ENCODE measurements around the gene TYMS. TPM values are rescaled to one million over a fixed set of nuclear protein-coding genes. Genes with fewer than 3 reads are reported as not detected.

TYMS gene
- 1.9 and 3.3 TPM in 2 replicates for polyA plus RNA-seq
- 0.97 and 3.1 TPM in 2 replicates for polyA minus RNA-seq

DNA sequence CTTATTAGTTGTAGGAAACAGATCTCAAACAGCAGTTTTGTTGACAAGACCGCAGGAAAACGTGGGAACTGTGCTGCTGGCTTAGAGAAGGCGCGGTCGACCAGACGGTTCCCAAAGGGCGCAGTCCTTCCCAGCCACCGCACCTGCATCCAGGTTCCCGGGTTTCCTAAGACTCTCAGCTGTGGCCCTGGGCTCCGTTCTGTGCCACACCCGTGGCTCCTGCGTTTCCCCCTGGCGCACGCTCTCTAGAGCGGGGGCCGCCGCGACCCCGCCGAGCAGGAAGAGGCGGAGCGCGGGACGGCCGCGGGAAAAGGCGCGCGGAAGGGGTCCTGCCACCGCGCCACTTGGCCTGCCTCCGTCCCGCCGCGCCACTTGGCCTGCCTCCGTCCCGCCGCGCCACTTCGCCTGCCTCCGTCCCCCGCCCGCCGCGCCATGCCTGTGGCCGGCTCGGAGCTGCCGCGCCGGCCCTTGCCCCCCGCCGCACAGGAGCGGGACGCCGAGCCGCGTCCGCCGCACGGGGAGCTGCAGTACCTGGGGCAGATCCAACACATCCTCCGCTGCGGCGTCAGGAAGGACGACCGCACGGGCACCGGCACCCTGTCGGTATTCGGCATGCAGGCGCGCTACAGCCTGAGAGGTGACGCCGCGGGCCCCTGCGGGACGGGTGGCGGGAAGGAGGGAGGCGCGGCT is at the start of gene TYMS:
TYMS (plus strand) TSS at position 343 of the 690 bp plus-strand sequence; CDS start at position 433, 90 bp downstream.
- Histone ChIP-seq H3K27ac (ENCODE audit: low read length) (no peak within 1 kb of the TSS), H3K4me2 (ENCODE audit: low read length) (peak within 1 kb of the TSS; percentile 42), H3K27me3 (ENCODE audit: insufficient read depth, low read depth, low read length) (no peaks in the 10 kb centered on the region), H2AFZ (ENCODE audit: low read depth, low read length) (peak within 1 kb of the TSS; percentile 43), H4K20me1 (ENCODE audit: insufficient read depth) (no peaks in the 10 kb centered on the region), H3F3A (ENCODE audit: insufficient read depth, low read length, poor library complexity, severe bottlenecking) (no peaks in the 10 kb centered on the region), H3K9ac (ENCODE audit: low read length) (peak within 1 kb of the TSS; percentile 55), H3K4me3 (ENCODE audit: low read length) (peak within 1 kb of the TSS; percentile 99), H3K79me2 (replicated peaks; ENCODE audit: insufficient read depth, low read length) (no peaks in the 10 kb centered on the region), H3K36me3 (ENCODE audit: insufficient read depth, low read length) (no peaks in the 10 kb centered on the region), H3K9me3 (ENCODE audit: low read length) (no peaks in the 10 kb centered on the region), H3K9me2 (ENCODE audit: insufficient read depth, low read length) (no peaks in the 10 kb centered on the region)
- TF ChIP-seq SMC3 (conservative IDR thresholded peaks at IDR 0.05; ENCODE audit: poor library complexity) = peak; percentile 10
- TF ChIP-seq EP300 (conservative IDR thresholded peaks at IDR 0.05; ENCODE audit: poor library complexity, severe bottlenecking) = no peak
- peak; percentile 57 for TF ChIP-seq MXI1 (conservative IDR thresholded peaks at IDR 0.05; ENCODE audit: poor library complexity, severe bottlenecking)
- TF ChIP-seq TAF1 (IDR thresholded peaks at IDR 0.05; ENCODE audit: low read depth) = no peak
- TF ChIP-seq EZH2 (IDR thresholded peaks at IDR 0.05; ENCODE audit: borderline replicate concordance, insufficient read depth, low read length, poor library complexity, severe bottlenecking) = no peak
- TF ChIP-seq CTCF (IDR thresholded peaks at IDR 0.05; ENCODE audit: poor library complexity, severe bottlenecking) = peak; percentile 64
- TF ChIP-seq REST (IDR thresholded peaks at IDR 0.05; ENCODE audit: borderline replicate concordance) = no peak
- TF ChIP-seq POLR2AphosphoS5 (IDR thresholded peaks at IDR 0.05) = no peak
- TF ChIP-seq RAD21 (conservative IDR thresholded peaks at IDR 0.05) = no peak

DNA sequence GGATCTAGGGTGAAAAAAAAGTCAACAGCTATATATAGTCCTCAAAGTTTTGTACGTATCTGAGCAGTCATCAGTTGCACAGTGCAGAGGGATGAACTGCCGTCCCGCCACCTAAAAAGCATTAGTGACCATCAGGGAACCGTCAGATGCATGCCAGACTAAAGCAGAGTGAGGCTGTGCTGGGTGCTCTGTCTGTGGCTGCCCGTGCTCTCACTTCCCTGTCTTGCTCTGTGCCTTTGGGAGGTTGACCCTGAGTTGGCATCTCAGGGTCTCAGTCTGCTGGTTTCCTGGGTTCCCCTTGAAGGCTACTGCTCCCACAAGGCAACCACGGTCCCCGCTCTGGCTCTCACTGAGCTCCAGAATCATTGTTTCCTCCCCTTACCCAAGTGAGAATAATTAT is 49.5 kb upstream of the TYMS start:
- H3K9ac ChIP-seq (ENCODE audit: low read length) = no peak overlapping the region
- no peak overlapping the region for H3K4me3 ChIP-seq (ENCODE audit: low read length)
- no peaks in the 10 kb centered on the region for H3K27me3 ChIP-seq (ENCODE audit: insufficient read depth, low read depth, low read length)
- H3K36me3 ChIP-seq (ENCODE audit: insufficient read depth, low read length) = no peaks in the 10 kb centered on the region
- H3K9me3 ChIP-seq (ENCODE audit: low read length) = no peaks in the 10 kb centered on the region
- H2AFZ ChIP-seq (ENCODE audit: low read depth, low read length) = no peak overlapping the region
- no peaks in the 10 kb centered on the region for H4K20me1 ChIP-seq (ENCODE audit: insufficient read depth)
- TF ChIP-seq REST (IDR thresholded peaks at IDR 0.05; ENCODE audit: borderline replicate concordance) = no peak
- no peak for TF ChIP-seq EP300 (conservative IDR thresholded peaks at IDR 0.05; ENCODE audit: poor library complexity, severe bottlenecking)
- H3K4me2 ChIP-seq (ENCODE audit: low read length) = no peak overlapping the region
- no peaks in the 10 kb centered on the region for H3K9me2 ChIP-seq (ENCODE audit: insufficient read depth, low read length)
- no peaks in the 10 kb centered on the region for H3K79me2 ChIP-seq (replicated peaks; ENCODE audit: insufficient read depth, low read length)
- H3K27ac ChIP-seq (ENCODE audit: low read length) = no peak overlapping the region
- no peaks in the 10 kb centered on the region for H3F3A ChIP-seq (ENCODE audit: insufficient read depth, low read length, poor library complexity, severe bottlenecking)
